GM19035 (cell line): ENCODE measurements around the gene CALD1.
A peak's percentile ranks its signal among the peaks of the same experiment; 100 is the strongest.

ENCODE experiments used
- ATAC-seq: cut with Tn5 transposase; IDR thresholded peaks from one replicate; pipeline ENCODE4 v1.9.1; 2021; ENCODE audit not compliant: unreplicated experiment

CALD1 gene

GRCh38 chr7:134890246-134891240, 111.1 kb downstream of the CALD1 start:
- ATAC-seq = no peak

GRCh38 chr7:134891262-134891695, 111.8 kb downstream of the CALD1 start:
- no peak for ATAC-seq

- ATAC-seq = no peak
These were observed 112.6 kb downstream of the CALD1 start for GRCh38 chr7:134891696-134892678.

DNA sequence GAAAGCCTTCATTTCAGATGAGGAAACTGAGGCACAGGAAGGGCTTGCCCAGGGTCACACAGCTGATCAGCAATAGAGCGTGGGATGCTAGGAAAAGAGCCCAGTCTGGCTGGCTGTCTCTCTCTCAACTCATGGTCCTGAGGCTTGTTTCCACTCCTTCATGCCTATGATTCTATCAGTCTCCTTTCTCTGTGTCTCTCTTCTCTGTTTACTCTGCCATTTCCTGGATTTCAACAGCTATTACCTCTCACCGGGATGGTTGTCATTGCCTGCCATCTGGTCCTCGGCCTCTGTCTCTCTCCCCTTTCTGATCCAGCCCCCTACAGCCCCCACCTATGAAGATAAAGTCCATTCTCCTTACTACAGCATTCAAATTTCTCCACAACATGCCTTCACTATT, 113.5 kb downstream of the CALD1 start:
- ATAC-seq = no peak

GRCh38 chr7:134893920-134894319, 114.5 kb downstream of the CALD1 start:
- no peak for ATAC-seq

GRCh38 chr7:134894928-134895327, 115.5 kb downstream of the CALD1 start:
- ATAC-seq = no peak

GRCh38 chr7:134896073-134896472, 116.6 kb downstream of the CALD1 start:
- no peak for ATAC-seq

GRCh38 chr7:134897936-134898335, 118.5 kb downstream of the CALD1 start:
- ATAC-seq = no peak

DNA sequence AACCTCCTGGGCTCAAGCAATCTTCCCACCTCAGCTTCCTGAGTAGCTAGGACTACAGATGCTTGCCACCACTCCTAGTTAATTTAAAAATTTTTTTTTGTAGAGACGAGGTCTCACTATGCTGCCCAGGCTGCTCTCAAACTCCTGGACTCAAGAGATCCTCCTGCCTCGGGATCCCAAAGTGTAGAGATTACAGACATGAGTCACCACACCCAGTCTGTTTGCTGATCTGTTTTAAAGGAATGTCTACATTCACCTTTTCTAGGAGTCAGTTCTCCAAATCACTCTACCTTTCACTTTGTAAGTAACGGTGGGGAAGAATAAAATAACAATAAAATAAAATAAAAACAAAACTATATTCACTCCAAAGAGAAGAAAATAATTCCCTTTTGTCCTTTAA, 120.3 kb downstream of the CALD1 start:
- no peak for ATAC-seq

DNA sequence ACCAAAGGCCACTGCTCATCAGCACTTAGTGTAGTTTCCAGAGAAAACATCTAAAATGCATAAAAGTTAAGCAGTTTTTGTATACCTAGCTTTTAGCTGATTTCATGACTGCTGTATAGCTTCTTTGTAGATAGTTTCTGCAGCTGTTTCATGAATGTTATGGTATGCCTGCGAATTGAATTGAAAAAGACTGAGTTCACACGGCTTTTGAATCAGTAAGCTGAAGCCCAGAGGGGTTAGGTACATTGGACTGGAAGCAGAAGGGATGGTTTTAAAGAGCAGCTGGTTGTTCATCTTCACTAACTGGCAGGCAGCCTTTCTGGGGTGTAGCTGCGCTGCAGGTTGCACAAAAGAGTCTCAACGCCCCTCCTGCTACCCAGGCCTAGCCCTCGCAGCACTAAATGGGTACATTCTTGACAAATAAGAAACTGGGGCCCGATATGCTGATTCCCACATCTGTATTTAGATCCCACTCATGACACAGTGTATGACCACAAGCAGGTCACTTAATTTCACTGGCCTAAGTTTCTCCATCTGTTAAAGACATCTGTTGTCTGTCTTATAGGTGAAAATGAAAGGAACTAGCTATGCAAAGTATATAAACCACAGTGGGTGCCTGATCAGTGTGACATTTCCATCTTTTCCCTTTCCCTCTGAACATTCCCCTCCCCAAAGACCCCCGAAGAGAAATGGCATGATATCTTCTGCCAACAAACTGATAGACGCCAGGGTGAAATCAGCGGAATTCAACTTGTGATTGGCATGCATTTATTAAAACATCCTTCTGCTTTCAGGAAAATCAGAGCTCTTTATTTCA, 120.9 kb downstream of the CALD1 start:
- ATAC-seq = peak; percentile 81

DNA sequence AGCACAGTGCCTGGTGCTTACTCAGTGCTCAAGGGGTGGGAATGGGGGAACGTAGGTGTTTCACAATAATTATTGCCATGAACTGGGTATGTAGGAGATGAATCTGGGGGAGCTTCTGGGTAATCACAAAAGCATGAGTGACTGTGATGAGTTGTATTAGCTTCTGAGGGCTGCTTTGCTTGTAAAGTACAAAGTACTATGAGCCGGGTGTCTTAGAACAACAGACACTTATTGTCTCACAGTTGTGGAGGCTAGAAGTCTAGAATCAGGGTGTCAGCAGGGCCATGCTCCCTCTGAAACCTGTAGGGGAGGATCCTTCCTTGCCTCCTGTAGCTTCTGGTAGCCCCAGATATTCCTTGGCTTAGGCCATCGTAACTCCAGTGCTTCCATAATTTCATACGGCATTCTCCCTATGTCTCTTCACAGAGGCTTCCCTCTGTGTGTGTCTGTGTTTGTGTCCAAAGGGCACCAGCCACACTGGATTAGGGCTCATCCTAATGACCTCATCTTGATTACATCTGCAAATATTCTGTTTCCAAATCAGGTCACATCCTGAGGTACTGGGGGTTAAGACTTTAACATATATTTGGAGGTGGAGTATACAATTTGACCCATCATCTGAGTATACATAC, 122.1 kb downstream of the CALD1 start:
- ATAC-seq = no peak

DNA sequence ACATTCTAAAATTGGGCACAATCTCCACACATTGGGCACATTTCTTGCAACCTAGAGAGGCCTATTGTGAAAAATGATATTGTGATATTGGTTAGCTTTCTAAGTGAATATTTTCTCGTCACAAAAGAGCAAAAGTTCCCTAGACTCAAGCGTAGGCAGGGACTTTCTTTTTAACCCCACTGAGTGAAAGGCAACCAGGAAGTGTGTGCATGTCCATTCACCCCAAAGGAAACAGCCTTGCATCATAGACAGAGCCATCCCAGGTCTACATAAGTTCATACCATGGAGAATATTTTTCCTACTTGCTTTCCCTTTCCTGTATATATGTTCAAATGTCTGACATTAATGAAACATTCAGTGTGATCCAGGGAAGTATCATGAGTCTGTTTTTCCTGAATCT, 122.6 kb downstream of the CALD1 start:
- no peak for ATAC-seq

DNA sequence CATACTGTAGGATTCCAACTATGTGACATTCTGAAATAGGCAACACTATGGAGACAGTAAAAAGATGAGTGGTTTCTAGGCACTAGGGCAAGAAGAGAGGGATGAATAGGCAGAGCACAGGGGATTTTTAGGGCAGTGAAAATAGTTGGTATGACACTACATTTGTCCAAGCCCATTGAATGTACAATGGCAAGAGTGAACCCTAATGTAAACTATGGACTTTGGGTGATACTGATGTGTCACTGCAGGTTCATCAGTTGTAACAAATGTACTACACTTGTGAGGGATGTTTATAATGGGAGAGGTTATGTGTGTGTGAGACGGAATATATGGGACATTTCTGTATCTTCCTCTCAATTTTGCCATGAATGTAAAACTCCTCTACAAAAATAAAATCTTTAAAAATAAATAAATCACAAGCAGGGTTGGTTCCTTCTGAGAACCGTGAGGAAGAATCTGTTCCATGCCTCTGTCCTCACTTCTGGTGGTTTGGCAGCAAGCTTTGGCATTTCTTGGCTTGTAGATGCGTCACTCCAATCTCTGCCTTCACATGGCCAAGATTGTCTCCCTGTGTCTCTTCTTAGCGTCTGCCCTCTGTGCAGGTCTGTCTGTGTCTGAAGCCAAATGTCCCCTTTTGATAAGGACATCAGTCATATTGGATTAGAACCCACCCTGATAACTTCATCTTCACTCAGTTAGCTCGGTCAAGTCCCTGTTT, 123.8 kb downstream of the CALD1 start:
- no peak for ATAC-seq

DNA sequence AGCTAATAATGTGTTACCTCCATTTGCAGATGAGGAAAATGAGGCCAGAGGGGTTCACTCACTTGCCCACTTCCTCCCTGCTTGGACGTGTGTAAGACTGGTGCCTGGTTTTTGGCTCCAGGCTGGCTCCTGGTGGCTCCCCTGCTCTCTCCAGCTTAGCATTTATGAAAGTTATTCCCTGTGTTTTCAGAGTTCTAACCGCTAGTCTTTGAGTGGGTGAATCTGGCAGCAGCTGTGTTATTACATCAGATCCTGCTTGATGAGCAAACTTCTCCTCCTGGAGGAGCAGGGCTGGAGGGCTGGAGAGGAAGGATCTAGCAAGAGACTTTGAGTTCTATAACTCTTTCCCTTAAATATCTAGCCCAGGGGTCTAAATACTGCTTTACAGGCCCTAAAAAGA, 125.9 kb downstream of the CALD1 start:
- no peak for ATAC-seq

DNA sequence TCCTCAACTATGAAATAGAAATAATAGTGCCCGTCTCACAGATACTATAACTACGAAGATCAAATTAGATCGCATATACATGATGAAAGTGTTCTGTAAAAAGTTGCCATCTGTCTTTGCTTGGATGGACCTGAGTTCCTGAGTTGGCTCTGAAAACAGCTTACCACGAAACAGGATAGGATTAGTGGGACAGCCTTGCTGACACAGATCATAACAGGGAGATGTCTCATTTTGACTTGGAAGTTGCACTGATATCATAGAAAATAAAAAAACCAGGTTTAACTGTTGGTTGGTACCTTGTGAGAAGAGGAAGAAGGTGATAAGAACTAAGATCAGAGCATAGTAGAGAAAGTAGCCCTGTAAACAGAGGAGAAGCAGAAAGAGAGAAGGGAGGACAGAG, 127.6 kb downstream of the CALD1 start:
- ATAC-seq = no peak

DNA sequence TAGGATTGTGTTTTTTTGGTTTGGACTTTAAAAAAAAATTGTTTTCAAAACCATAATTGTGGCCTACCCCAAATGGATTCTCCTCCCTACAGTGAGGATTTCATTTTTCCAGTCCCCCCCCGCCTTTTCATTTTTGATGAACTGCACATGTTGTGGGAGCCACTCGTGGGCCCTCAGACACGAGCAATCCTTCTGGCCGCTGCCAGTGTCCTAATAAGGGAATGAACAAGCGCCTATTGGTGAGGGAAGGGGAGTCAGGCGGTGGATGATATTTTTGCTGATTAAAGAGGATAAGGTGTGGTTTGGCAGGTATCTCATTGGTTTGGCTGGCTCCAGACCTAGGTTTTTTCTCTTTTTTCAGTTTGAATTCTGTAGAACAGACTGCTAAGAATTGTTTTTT, 128.2 kb downstream of the CALD1 start:
- no peak for ATAC-seq

- ATAC-seq = no peak
These were observed 128.9 kb downstream of the CALD1 start for GRCh38 chr7:134908289-134908688.

- ATAC-seq = no peak
These were observed 130.9 kb downstream of the CALD1 start for GRCh38 chr7:134910214-134910890.

GRCh38 chr7:134910968-134911367, 131.5 kb downstream of the CALD1 start:
- no peak for ATAC-seq
